C1 segment of cervical spinal cord (tissue), 14 donors: ENCODE results near the gene VWA5B1.

Experiments used
- DNase-seq, 14 donors: peaks; one replicate each; lab custom pipeline; 2025; lab: John Stamatoyannopoulos, UW

Gene VWA5B1

GRCh38 chr1:20322825-20323612 is 32.3 kb downstream of the VWA5B1 start:
- no peak for DNase-seq

DNA sequence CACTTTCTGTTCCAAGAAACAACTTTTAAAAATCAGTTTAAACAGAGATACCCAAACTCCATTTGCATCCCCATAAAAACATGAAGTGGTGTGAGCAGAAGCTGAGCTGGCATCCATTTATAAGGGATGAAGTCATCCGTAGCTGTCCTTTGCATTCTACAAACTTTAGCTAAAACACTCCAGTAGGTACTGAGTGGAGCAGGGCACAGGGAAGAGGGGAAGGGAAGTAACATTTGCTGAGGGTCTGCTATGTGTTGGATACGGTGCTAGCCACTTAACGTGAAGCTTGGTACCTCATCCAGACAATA is 32.9 kb downstream of the VWA5B1 start:
- DNase-seq: no peak

DNA sequence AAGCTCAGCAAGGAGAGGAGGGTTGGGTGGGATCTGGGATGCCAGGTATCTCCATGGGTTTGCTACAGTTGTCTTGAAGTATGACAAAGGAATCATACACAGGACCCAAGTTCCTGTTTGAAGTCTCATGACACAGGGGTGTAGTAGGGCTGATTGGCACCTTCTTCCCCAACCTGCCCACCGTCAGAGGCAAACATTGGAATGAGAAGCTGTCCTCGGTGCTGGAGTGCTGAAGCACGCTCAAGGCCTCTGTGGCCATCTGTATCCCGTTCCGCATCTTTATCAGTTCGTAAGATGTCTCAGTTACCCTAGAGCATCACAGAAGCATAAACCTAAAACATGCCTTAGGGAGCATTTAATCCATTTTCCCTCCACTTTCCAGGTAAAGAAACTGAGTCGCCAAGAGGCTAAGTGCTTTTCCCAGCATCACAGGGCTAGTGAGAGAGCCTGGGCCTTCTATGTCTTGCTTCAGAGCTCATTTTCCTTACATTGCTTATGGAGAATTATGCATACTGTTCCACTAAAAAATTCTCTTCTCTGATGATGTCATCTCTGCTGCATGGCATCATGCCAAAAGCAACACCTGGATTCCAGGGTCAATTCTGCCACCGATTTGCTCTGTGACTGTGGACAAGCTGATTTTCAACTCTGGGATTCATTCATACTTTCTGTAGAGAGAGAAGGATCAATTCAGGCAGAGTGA is 34.2 kb downstream of the VWA5B1 start:
- DNase-seq: no peak

- DNase-seq: peak in 1 of 14 donors; percentile 16
Measured at GRCh38 chr1:20325407-20325843, 34.8 kb downstream of the VWA5B1 start.

GRCh38 chr1:20325844-20326420 is 35.3 kb downstream of the VWA5B1 start:
- peak in 1 of 14 donors; percentile 45 for DNase-seq

GRCh38 chr1:20327467-20327866 is 36.8 kb downstream of the VWA5B1 start:
- no peak for DNase-seq

DNA sequence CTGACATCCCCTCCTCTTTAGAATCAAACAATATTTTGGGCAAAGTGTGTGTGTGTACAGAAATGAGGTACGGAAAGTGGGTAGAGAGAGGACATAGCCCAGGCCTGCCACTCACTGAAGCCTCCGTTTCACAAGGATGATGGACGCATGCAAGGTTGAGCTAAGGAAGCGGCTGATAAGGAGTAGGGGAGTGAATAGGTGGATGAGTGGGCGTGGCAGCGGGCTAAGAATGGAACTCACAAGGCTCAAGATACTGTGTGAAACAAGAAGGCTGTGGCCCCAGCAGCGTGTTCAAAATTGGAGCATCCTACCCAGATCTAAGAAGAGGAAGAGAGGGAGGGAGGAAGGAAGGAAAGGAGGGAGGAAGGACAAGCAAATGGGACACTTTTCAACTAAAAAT is 37.5 kb downstream of the VWA5B1 start:
- no peak for DNase-seq

DNA sequence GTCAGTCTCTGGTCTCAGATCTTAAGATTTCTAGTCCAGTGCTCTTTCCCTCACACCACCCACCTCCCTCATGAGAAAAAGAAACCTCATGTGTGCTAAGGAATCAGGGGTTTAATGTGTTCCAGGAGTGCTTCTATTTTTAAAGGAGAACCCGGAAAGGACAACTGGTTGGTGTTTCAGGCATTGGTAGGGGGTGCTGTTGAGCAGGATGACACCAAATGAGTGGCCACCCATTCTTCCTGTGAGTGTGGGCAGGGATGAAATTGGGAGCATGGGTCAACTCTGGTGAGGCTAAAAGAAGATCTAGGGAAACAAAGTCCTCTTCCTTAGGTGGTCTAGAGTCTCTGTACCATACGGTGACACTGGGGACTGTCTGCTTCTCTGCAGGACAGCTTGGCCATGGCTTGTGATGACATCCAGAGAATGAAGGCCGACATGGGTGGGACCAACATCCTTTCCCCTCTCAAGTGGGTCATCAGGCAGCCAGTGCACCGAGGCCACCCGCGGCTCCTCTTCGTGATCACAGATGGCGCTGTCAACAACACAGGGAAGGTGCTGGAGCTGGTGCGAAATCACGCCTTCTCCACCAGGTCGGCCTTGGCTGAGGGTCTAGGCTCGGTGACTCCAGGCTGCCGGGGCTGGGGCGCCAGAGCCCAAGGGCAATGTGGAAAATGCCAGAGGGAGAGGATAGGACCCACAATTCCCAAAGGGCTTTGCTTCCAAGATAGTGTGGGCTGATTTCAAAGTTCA is 39.3 kb downstream of the VWA5B1 start:
- DNase-seq: no peak

DNA sequence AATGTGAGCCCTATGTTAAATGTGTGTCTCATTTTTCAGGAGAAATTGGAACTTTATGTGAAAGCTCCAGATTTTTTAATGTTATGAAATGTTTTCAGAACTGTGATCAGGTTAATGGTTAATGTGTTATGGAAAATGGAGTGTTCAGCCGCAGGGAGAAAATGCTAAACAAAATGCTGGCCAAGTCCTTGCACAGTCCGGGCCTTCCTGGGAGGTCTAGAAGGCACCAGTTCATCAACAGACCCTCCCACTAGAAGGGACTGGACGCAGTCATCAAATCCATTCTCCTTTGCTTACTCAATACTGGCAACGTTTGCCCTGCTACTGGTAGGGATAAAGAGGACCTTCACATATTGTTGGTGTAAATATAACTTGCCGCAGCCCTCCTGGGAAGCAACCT is 43.4 kb downstream of the VWA5B1 start:
- no peak for DNase-seq

DNA sequence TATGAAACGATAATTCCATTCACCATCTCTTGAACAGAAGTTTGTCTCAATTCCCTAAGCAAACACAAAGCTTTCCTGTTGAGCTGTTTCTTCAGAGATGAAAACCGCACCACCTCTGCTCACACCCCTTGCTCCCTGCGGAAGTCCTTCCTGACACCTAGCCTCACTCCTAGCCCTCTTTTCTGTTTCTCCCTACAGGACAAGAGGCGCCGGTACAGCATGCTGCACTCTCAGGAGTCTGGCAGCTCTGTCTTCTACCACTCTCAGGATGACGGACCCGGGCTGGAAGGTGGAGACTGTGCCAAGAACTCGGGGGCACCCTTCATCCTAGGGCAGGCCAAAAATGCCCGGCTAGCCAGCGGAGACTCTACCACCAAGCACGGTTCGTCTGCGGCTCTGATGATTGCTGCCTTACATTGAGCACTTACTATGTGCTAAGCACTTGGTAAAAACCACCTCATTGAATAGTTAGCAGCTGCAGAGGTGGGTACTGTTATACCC is 45.5 kb downstream of the VWA5B1 start:
- no peak for DNase-seq

DNA sequence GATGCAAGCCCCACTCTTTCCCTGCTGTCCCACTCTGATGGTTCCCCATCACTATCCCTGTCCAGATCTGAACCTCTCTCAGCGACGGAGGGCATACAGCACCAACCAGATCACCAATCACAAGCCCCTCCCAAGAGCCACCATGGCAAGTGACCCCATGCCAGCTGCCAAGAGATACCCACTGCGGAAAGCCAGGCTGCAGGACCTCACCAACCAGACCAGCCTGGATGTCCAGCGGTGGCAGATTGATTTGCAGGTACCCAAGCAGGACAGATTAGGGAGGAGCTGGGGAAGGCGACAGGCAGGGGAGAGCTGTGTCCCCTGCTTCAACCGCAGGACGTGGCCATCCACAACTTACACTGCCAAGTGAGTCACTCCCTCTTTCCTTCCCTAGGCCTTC is 46.9 kb downstream of the VWA5B1 start:
- DNase-seq: no peak

- peak in 2 of 14 donors; percentile 16 to 82 for DNase-seq
Measured at GRCh38 chr1:20339811-20340457, 49.3 kb downstream of the VWA5B1 start.

- no peak for DNase-seq
Measured at GRCh38 chr1:20342294-20343148, 51.8 kb downstream of the VWA5B1 start.

DNA sequence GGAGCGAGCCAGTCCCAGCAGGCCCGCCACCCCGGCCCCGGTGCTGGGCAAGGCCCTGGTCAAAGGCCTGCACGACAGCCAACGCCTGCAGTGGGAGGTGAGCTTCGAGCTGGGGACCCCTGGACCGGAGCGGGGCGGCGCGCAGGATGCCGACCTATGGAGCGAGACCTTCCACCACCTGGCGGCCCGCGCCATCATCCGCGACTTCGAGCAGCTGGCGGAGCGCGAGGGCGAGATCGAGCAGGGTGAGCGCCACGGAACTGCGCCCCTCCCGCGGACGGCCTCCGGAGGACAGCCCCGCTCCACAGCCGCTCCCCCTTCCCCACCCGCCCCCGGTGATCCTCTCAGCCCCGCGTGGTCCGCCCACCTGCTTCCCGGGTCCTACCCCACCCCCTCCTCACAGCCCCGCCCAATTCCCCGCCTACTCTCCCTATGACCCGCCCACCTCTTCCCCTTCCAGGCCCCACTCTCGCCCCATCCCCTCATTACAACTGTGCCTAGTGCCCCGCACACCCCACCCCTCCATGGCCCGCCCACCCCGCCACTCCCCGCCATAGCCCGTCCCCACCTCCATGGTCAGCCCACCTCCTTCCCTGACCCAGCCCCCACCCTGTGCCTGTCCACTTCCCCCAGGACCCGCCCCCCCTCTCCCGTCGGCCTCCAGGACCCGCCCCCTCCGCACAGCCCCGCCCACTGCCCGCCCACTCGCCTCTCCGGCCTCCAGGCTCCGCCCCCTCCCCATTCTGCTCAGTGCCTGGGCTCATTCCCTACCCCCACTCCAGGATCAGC is 52.7 kb downstream of the VWA5B1 start:
- DNase-seq: peak in 1 of 14 donors; percentile 47

GRCh38 chr1:20343938-20344302 is 53.2 kb downstream of the VWA5B1 start:
- DNase-seq: no peak

GRCh38 chr1:20344738-20345137 is 54.1 kb downstream of the VWA5B1 start:
- DNase-seq: no peak

GRCh38 chr1:20345419-20345818 is 54.7 kb downstream of the VWA5B1 start:
- no peak for DNase-seq

GRCh38 chr1:20346433-20346832 is 55.8 kb downstream of the VWA5B1 start:
- DNase-seq: no peak

DNA sequence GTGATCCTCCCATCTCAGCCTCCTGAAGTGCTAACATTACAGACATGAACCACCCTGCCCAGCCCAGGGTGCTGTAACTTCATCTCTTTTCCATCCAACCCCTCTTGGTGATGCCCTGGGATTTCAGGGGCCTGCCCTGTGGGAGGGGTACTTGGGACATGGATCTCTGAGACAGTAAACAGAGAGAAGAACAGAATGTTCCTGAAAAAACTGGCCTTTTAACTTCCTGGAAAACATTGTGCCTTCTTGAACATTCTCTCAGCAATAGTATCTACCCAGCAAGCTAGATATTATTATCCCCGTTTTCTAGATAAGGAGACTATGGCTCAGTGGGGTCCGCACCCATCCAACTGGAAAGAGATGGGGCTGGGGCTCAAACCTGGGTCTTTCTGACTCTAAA is 57.0 kb downstream of the VWA5B1 start:
- no peak for DNase-seq
